Fibroblast of skin of left biceps (primary cell): ENCODE results near the gene RBM38.

Experiments
- DNase-seq, 2 experiments: peaks; one replicate each; pipeline ENCODE4 v3.0.0-alpha.2; 2013; ENCODE audit warnings: low read depth in 2 of 2

The RBM38 gene

DNA sequence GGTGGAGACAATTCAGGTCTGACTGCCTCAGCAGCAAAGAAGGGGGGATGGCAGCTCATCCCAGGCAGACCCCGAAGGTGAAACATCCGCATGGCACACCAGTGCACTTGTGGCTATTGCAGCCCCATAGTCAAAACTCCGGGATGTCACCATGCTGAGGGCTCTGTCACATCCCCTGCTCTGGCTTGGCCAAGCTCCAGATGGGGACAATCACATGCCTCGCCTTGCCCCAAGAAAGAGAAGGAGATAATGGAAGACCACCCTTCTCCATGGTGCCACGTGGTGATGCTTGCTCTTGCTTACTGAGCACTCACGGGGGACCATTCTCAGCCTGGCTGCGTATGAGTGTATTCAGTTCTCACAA, 60.2 kb downstream of the RBM38 start:
- DNase-seq, result no peak

DNA sequence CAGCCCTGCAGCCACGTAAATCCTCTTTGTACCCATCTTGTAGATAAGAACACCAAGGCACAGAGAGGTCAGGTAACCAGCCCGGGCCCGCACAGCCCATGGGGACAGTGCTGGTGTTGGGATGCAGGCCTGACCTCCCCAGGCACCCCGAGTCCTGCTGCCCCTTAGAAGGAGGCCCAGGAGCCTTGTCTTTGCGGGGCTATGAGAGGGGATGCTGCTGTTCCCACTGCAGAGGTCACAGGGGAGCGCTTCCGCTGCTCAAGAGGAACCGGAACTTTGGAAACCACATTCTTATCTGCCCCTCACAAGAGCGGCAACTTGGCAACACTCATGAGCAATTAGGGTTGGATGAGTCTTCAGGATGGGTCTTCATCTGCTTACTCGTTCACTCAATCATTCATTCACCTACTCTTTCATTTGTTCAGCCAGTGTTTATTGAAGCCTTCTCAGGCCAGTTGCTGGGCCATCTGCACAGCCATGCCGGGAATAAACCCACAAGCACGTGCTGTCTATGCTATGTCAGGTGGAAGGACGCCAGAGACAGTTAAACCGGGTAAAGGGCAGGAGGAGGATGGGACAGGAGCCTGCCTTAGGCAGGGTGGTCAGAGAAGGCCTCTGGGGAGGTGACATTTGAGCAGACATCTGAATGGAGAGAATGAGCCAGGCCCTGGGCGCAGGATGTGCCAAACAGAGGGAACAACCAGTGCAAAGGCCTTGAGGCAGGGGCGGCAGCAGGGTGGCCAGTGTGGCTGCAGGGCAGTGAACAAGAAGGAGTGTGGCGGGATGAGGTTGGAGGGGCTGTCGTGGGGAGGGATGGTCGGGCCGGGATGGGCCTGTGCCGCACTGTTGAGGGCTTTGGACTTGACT, 60.8 kb downstream of the RBM38 start:
- no peak for DNase-seq

DNA sequence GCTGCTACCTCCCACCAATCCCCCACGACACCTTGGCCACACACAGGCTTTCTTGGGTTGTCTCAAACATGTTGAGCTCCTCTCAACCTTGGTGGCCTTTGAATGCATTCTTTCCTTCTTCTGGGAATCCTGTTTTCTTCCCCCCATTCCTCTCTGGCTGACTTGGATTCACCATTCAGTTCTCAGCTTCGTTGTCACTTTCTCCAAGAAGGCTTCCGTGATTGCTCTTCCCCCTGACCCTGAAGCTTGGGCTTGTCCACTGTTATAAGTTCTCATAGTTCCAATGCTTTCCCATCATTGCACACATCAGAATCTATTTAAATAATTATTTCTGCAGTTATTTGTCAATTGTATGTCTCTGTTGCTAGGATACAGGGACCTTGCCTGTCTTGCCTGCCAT, 64.2 kb downstream of the RBM38 start:
- DNase-seq, result no peak

DNA sequence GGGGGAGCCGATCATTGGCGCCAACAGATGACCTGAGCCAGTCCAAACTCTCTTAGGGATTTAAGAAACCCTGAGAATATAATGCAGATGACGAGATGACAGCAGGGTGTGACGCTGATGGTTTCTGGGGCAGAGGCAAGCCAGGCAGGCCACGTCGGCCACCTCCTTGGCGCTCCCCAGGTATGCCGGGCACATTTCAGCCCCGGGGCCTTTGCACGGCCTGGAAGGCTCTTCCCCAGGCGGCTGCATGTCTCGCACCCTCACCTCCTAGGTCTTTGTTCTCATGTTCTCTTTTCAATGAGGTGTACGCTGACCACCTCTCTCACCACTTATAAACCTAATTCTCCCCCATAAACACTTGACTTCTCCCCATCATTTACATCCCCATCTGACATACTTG, 64.9 kb downstream of the RBM38 start:
- no peak for DNase-seq

DNA sequence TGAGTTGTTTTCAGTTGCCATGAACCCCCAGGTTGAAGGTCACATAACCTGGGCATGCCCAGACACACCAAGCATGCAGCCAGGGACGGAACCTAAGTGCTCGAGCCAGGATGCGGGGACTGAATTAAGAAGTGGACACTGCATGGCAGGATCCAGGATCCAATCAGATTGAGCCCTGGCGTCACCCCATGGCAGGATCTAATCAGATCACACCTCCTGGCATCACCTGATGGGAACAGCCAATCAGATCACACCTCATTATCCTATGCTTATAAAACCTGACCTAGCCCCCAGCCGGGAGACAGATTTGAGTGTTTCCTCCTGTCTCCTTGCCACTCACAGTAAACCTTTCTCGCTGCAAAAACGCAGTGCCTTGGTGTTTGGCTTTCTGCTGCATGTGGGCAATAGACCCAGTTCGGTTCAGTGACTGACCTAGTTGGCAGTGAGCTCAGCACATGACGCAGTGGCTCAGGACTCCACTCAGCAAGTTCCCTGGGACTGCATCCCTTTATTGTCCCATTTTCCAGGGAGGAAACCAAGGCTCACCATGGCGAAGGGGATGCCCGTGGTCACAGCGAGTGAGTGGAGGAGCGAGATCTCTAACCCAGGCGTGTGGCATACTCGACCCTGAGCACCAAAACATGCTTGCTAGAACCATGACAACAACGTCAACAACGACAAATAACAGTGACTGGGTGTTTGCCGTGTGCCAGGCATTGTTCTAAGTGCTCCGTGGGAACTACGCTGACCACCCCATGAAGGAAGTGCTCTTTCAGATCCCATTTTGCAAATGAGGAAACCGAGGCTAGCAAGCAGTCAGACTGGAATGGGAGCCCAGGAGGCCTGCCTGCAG, 66.3 kb downstream of the RBM38 start:
- no peak for DNase-seq

DNA sequence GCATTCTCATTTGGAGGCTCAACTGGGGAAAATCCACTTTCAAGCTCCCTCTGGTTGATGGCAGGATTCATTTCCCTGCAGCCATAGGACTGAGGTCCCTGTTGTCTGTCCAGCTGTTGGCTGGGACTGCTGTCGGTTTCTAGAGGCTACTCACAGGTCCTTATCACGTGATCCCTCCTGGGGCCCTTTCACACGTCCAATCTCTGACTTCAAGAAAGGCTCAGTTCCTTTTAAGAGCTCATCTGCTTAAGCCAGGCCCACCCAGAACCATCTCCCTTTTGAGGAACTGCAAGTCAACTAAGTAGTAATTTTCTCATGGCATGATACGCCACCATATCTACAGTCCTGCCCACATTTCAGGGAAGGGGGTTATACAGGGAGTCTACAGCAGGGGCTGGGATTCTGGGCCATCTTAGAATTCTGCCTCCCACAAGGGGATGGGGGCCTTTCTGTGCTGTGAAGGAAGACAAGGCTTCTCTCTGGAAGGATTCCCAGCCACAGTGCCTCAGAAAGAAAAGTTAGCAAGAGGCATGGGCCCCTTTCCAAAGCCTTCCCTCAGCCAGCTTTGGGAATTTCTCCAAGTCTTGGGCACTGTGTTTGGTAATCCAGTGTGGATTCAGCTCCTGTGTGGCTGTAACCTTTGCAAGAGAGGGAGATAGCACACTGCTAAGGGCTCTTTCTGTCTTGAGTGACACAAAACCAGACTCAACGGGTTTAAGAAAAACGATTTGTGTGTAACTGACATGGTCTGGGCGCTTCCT, 67.4 kb downstream of the RBM38 start:
- DNase-seq, result no peak
